ENCODE results near the gene CCSER1.
"Not testable (repeated sequence)": the region's sequence is repeated elsewhere in the genome, so short reads cannot be mapped to it uniquely, and the experiment has no call there.

The CCSER1 gene

DNA sequence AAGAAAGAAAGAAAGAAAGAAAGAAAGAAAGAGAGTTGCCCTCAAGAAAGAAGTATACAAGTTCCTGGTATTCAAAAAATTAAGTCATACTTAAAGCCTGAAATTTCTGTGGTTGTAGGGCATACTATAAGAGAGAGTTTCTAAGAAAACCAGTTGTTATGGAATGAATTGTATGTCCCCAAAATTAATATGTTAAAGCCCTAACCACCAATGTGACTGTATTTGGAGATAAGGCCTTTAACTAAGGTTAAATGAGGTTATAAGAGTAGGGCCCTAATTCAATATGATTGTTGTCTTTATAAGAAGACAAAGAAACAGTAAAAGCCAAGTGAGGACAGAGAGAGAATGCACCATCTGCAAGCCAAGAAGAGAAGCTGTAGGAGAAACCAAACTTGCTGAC is 521.1 kb downstream of the CCSER1 start:
- Mint-ChIP-seq H3K4me3 (no peak overlapping the region), H3K9me3 (no peaks in the 10 kb centered on the region), H3K36me3 (ENCODE audit: low read depth) (no peaks in the 10 kb centered on the region), H3K27ac (no peak overlapping the region), H3K4me1 (no peaks in the 10 kb centered on the region), H3K27me3 (ENCODE audit: low read depth, poor library complexity) (no peaks in the 10 kb centered on the region)
- TF ChIP-seq, protein P1, sequence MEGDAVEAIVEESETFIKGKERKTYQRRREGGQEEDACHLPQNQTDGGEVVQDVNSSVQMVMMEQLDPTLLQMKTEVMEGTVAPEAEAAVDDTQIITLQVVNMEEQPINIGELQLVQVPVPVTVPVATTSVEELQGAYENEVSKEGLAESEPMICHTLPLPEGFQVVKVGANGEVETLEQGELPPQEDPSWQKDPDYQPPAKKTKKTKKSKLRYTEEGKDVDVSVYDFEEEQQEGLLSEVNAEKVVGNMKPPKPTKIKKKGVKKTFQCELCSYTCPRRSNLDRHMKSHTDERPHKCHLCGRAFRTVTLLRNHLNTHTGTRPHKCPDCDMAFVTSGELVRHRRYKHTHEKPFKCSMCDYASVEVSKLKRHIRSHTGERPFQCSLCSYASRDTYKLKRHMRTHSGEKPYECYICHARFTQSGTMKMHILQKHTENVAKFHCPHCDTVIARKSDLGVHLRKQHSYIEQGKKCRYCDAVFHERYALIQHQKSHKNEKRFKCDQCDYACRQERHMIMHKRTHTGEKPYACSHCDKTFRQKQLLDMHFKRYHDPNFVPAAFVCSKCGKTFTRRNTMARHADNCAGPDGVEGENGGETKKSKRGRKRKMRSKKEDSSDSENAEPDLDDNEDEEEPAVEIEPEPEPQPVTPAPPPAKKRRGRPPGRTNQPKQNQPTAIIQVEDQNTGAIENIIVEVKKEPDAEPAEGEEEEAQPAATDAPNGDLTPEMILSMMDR (IDR thresholded peaks at IDR 0.05): no peak
- DNase-seq: no peak

DNA sequence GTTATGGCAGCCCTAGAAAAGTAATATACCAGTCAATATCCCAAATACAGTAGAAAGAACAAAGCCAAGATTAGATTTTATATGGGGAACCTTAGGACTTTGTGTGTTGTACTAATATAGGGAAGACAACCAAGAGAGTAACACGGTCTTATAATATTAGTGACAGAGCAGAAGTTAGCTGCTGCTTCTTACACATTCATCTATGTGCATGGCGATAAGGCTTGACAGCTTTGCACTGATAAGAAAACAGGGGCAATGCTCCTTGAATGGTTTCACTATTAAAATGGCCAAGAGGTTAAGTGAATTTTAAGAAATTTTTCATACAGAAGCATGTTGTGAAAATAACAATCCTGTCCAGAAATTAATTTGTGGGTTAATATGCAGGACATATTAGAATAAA is 521.6 kb downstream of the CCSER1 start:
- Mint-ChIP-seq H3K36me3 (ENCODE audit: low read depth) (no peaks in the 10 kb centered on the region), H3K4me3 (no peak overlapping the region), H3K4me1 (no peaks in the 10 kb centered on the region), H3K27me3 (ENCODE audit: low read depth, poor library complexity) (no peaks in the 10 kb centered on the region), H3K9me3 (no peaks in the 10 kb centered on the region), H3K27ac (no peak overlapping the region)
- DNase-seq: no peak
- TF ChIP-seq, protein P1 (IDR thresholded peaks at IDR 0.05): no peak

GRCh38 chr4:90660672-90661071 is 533.5 kb downstream of the CCSER1 start:
- H3K27ac Mint-ChIP-seq: no peak overlapping the region
- H3K36me3 Mint-ChIP-seq (ENCODE audit: low read depth): no peaks in the 10 kb centered on the region
- no peaks in the 10 kb centered on the region for H3K27me3 Mint-ChIP-seq (ENCODE audit: low read depth, poor library complexity)
- H3K4me3 Mint-ChIP-seq: no peak overlapping the region
- no peak for DNase-seq
- H3K4me1 Mint-ChIP-seq: no peaks in the 10 kb centered on the region
- TF ChIP-seq, protein P1 (IDR thresholded peaks at IDR 0.05): no peak
- no peaks in the 10 kb centered on the region for H3K9me3 Mint-ChIP-seq

DNA sequence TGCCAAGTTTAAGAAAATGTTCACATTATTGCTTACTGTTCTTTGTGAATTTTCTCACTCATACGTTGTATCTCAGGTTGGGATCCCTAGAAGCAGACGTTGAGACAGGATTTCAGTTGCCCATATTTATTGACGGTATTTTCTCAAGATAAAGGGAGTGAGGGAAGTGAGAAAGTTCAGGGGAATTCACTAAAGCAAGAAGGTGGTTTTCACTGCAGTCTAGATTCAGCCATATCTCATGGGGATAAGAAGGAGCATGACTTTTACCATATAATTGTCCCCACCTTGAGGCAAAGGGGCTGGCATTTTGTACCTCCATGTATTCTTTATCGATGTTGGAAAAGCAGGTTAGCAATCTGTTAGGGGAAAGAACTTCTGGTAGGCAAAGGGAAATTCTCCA is 543.0 kb downstream of the CCSER1 start:
- no peaks in the 10 kb centered on the region for H3K36me3 Mint-ChIP-seq (ENCODE audit: low read depth)
- no peak overlapping the region for H3K4me3 Mint-ChIP-seq
- TF ChIP-seq, protein P1 (IDR thresholded peaks at IDR 0.05): no peak
- H3K4me1 Mint-ChIP-seq: no peaks in the 10 kb centered on the region
- no peak overlapping the region for H3K27ac Mint-ChIP-seq
- peaks cover 3% of the 10 kb centered on the region for H3K27me3 Mint-ChIP-seq (ENCODE audit: low read depth, poor library complexity)
- peaks cover 13% of the 10 kb centered on the region for H3K9me3 Mint-ChIP-seq
- DNase-seq: no peak

DNA sequence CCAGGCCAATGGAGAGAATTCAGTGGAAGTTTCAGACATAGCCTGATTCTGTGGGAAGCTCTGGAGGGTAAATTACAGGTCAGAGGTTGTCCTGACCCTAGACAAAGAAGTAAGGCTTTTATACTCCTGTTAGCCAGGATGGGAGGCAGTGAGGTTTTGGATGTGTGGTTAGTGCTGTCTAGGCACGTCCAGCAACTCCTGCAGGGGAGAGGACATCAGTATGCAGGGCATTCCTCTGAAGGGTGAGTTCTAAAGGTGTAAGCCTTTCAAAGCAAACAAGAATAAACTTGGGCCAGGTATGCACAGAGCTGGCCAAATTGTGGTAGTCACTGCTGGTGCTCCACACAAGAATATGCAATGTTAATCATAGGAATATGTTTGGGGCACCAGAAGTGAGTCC is 562.5 kb downstream of the CCSER1 start:
- Mint-ChIP-seq H3K27me3 (ENCODE audit: low read depth, poor library complexity) (no peaks in the 10 kb centered on the region), H3K9me3 (no peaks in the 10 kb centered on the region), H3K4me3 (no peak overlapping the region), H3K27ac (peak overlapping the region; percentile 4), H3K4me1 (peaks cover 14% of the 10 kb centered on the region), H3K36me3 (ENCODE audit: low read depth) (no peaks in the 10 kb centered on the region)
- DNase-seq: no peak
- TF ChIP-seq, protein P1 (IDR thresholded peaks at IDR 0.05): no peak

DNA sequence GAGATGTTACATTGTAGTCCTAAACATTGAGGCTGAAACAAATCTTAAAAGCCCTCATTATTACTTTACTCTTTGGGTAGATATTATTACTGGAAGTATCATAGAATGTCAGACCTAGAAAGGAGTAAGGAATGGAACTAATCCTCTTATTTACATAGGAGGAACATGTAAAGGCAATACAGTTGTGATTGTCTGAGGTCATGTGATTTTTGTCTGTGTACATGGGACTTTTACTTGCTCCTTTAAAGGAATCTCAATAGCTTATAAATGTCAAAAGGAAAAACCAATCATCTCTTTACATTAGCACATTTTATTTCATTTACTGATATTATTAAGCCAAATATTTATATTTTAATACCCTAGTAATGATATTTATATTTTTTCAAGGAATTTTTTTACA is 568.2 kb downstream of the CCSER1 start:
- Mint-ChIP-seq H3K9me3 (no peaks in the 10 kb centered on the region), H3K4me3 (no peak overlapping the region), H3K4me1 (no peaks in the 10 kb centered on the region), H3K27ac (no peak overlapping the region), H3K36me3 (ENCODE audit: low read depth) (no peaks in the 10 kb centered on the region), H3K27me3 (ENCODE audit: low read depth, poor library complexity) (no peaks in the 10 kb centered on the region)
- DNase-seq: no peak
- TF ChIP-seq, protein P1 (IDR thresholded peaks at IDR 0.05): no peak

DNA sequence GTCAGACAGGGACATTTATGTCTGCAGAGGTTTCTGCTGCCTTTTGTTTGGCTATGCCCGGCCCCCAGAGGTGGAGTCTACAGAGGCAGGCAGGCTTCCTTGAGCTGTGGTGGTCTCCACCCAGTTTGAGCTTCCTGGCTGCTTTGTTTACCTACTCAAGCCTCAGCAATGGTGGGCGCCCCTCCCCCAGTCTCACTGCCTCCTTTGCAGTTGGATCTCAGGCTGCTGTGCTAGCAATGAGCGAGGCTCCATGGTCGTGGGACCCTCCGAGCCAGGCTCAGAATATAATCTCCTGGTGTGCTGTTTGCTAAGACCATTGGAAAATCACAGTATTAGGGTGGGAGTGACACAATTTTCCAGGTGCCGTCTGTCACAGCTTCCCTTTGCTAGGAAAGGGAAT is 578.3 kb downstream of the CCSER1 start:
- H3K4me1 Mint-ChIP-seq; DNase-seq; H3K36me3 Mint-ChIP-seq (ENCODE audit: low read depth); H3K27ac Mint-ChIP-seq; H3K27me3 Mint-ChIP-seq (ENCODE audit: low read depth, poor library complexity); H3K4me3 Mint-ChIP-seq: not testable (repeated sequence)
- H3K9me3 Mint-ChIP-seq: peaks cover 32% of the 10 kb centered on the region

Data from nephron progenitor cell (in vitro differentiated cells).